ENCODE data around the gene CTH. TPM values are rescaled to one million over a fixed set of nuclear protein-coding genes. Genes with fewer than 3 reads are reported as not detected.
"Not testable (repeated sequence)": the region's sequence is repeated elsewhere in the genome, so short reads cannot be mapped to it uniquely, and the experiment has no call there.

The CTH gene
- total and polyA plus RNA-seq, 12 donors: 0.97 to 65.0 (median 5.4) TPM

GRCh38 chr1:70443739-70444138, 32.7 kb downstream of the CTH start:
- H3K36me3 ChIP-seq (replicated peaks in 1 of 2): no peaks in the 10 kb centered on the region
- DNase-seq: no peak
- no peaks in the 10 kb centered on the region for H3K27me3 ChIP-seq
- no peaks in the 10 kb centered on the region for H3K4me1 ChIP-seq (replicated peaks in 1 of 2)
- intact Hi-C loops (cut with DNase I): no loop called here
- no peak for TF ChIP-seq CTCF (IDR thresholded peaks at IDR 0.05)
- TF ChIP-seq POLR2A (IDR thresholded peaks at IDR 0.05): no peak
- H3K9me3 ChIP-seq (replicated peaks in 1 of 3): no peaks in the 10 kb centered on the region
- no peak overlapping the region for H3K27ac ChIP-seq
- no peak overlapping the region for H3K4me3 ChIP-seq
- 57 to 72% (median 64%) methylated on average over 1 of the region's 1 CpG for WGBS, 4 donors

- H3K27ac ChIP-seq: no peak overlapping the region
- H3K4me1 ChIP-seq (replicated peaks in 1 of 2): no peaks in the 10 kb centered on the region
- no peak for DNase-seq
- no peak for TF ChIP-seq POLR2A (IDR thresholded peaks at IDR 0.05)
- TF ChIP-seq CTCF (IDR thresholded peaks at IDR 0.05): no peak
- H3K4me3 ChIP-seq: no peak overlapping the region
- H3K9me3 ChIP-seq (replicated peaks in 1 of 3): no peaks in the 10 kb centered on the region
- no peaks in the 10 kb centered on the region for H3K27me3 ChIP-seq
- 69 to 81% (median 75%) methylated on average over 8 of the region's 8 CpGs for WGBS, 4 donors
- intact Hi-C loops (cut with DNase I): no loop called here
- H3K36me3 ChIP-seq (replicated peaks in 1 of 2): no peaks in the 10 kb centered on the region
Measured at GRCh38 chr1:70449049-70449448, 38.0 kb downstream of the CTH start.

GRCh38 chr1:70452164-70452939, 41.3 kb downstream of the CTH start:
- intact Hi-C loops (cut with DNase I): not testable (repeated sequence)

GRCh38 chr1:70455291-70455690, 44.2 kb downstream of the CTH start:
- intact Hi-C loops (cut with DNase I): no loop called here

More at GRCh38 chr1:70452164-70452939, 41.3 kb downstream of the CTH start:
- H3K4me3 ChIP-seq; H3K4me1 ChIP-seq (replicated peaks in 1 of 2); H3K27ac ChIP-seq; H3K36me3 ChIP-seq (replicated peaks in 1 of 2); H3K9me3 ChIP-seq (replicated peaks in 1 of 3); DNase-seq; H3K27me3 ChIP-seq: not testable (repeated sequence)
- 76 to 97% (median 86%) methylated on average over 3 of the region's 3 CpGs for WGBS, 4 donors

More at GRCh38 chr1:70455291-70455690, 44.2 kb downstream of the CTH start:
- WGBS, 4 donors: 55 to 72% (median 56%) methylated on average over 2 of the region's 2 CpGs
- H3K27me3 ChIP-seq: no peaks in the 10 kb centered on the region
- H3K4me1 ChIP-seq (replicated peaks in 1 of 2): no peaks in the 10 kb centered on the region
- H3K36me3 ChIP-seq (replicated peaks in 1 of 2): no peaks in the 10 kb centered on the region
- H3K27ac ChIP-seq: no peak overlapping the region
- TF ChIP-seq POLR2A (IDR thresholded peaks at IDR 0.05): no peak
- TF ChIP-seq CTCF (IDR thresholded peaks at IDR 0.05): no peak
- no peaks in the 10 kb centered on the region for H3K9me3 ChIP-seq (replicated peaks in 1 of 3)
- no peak for DNase-seq
- no peak overlapping the region for H3K4me3 ChIP-seq

Measured in adrenal gland (tissue), 12 donors.